Hematopoietic multipotent progenitor cell treated with erythropoietin and hydrocortisone succinate and interleukin-3 and kit ligand, for 6 days (in vitro differentiated cells): ENCODE data around the gene TMEM131L.
"Not testable (repeated sequence)": the region's sequence is repeated elsewhere in the genome, so short reads cannot be mapped to it uniquely, and the experiment has no call there.

Source experiments
- DNase-seq: peaks from one replicate; pipeline ENCODE4 v3.0.0-alpha.2; 2015

Gene TMEM131L

DNA sequence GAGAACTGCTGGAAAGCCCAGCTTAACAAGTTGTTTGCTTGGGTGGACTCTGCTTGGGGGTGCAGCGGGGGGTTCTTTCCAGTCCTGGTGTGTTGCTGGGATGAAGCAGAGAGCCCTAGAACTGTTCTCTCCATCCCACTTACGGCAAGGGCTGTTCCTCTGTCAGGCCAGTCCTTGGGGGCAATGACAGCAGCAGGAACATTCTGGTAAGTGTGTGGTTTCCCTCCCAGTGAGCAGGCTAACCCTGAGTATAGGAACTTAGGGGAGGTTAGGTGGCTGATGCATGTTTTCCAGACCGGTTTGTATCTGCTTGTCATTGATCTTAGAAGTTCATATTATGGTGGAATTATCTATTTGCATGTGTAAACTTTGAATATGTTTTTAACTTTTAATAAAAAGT is 171.0 kb downstream of the TMEM131L start:
- DNase-seq = no peak

DNA sequence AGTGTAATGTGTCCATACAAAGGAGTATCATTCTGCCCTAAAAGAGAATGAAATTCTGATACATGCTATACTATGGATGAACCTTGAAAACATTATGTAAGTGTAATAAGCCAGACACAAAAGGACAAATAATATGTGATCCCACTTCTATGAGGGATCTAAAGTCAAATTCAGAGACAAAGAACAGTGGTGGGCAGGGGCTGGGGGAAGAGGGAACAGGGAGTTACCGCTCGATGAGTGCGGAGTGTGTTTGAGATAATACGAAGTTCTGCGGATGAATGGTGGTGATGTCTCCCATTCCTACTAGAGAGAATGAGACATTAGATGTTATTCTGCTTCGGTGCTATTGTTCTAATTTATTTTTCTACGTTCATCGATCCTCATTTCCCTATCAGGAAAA is 171.9 kb downstream of the TMEM131L start:
- DNase-seq = no peak

DNA sequence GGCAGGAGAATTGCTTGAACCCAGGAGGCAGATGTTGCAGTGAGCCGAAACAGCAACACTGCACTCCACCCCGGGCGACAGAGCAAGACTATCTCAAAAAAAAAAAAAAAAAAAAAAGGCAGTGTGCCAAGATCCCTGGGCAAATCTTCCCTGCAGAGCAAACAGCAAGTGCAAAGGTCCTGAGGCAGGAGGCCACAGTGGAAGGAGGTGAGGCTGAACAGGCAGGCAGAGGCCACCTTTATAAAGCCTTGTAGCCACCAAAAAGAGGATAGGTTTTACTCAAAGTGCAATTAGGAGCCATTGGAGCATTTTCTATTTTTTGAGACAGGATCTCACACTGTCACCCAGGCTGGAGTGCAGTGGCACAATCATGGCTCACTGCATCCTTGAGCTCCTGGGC is 172.8 kb downstream of the TMEM131L start:
- DNase-seq = no peak

DNA sequence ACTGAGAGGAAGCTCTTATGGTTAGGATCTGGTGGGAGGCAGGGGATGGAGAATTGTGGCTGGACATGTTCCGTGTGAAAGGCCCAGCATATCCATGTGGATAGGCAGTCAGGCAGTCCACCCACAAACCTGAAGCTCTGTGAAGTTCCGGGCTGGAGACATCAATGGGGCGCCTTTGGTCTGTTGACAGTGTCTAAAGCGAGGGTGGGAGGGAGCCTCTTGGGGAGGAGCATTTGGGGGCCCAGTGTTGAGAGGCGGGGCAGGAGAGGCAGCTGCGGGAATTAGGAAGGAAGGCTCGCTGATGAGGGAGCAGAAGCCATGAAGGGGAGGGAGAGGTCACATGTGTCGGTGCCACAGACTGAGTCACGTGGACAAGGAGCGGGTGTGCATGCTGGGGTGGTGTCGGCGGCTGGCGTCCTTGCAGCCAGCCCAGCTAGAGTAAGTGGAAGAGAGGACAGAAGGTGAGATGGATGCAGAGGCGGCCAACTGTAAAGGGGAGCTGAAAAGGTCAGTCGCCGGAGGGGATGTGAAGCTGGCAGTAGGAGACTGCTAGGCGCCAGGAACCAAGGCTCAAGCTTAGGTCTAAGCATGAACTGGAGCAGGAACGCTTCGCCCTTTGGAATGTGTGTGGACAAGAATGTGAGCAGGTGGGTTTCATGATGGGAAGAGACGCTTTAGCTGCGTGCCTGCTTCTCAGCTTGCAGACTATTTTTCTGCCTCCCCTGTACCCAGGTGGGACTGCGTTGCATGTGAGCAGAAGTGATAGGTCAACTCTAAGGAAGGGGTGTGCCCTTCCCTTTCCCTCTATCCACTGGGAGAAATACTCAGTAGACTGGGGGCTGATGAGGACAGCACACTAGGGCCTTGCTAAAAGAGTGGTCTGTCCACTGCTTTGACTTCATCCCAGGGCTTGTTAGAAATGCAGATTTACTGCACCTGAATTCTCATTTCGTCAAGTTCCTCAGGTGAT is 174.0 kb downstream of the TMEM131L start:
- DNase-seq = no peak

DNA sequence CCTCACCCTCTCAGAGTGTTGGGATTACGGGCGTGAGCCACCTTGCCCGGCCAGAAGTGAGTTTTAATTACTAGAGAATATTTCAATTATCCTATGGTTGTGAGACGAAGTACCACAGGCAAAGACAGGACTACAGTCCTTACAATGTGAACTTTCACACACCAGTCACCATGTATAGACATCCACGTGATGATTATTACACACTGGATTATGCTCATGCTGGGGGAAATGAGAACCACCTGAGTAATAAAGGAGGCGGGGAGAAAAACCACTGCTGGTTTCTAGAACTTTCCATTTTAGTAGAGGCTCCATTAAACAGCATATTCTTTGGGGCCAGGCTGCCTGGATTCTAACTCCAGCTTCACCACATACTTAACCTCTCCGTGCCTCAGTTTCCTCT is 175.4 kb downstream of the TMEM131L start:
- DNase-seq = no peak

DNA sequence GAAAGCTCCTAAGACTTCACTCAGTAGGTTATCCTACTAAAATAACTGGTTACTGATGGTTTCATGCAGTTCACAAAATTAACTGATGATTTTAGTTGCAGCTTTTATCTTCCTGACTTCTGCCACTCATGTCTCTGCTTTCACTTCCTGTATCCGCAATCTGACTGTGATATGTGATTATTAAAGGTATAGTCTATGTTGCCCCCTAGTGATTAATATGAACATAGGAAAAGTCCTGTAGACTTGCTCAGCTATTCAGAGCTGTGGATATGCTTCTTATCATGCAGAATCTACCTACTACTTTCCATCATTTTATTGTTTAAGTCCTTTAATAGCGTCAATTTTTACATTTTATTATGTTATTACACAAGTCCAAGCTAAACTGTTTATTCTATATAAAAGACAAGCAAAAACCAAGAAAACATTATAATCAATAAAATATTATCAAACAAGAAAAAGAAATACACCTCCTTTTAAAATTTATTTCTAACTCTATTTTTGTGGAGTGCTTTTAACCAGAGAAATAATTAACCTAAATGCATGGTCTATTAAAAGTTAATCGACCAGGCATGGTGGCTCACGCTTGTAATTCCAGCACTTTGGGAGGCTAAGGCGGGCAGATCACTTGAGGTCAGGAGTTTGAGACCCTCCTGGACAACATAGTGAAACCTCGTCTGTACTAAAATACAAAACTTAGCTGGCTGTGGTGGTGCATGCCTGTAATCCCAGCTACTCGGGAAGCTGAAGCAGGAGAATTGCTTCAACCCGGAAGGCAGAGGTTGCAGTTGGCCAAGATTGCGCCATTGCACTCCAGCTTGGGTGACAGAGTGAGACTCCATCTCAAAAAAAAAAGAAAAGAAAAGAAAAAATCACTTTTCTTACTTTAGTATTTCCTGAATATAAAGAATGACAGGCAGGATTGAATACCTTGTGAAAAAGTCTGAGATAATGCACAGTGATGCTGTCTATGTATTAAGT is 177.5 kb downstream of the TMEM131L start:
- peak; percentile 91 for DNase-seq

- peak; percentile 52 for DNase-seq
Measured at GRCh38 chr4:153645183-153645582, 179.0 kb downstream of the TMEM131L start.

DNA sequence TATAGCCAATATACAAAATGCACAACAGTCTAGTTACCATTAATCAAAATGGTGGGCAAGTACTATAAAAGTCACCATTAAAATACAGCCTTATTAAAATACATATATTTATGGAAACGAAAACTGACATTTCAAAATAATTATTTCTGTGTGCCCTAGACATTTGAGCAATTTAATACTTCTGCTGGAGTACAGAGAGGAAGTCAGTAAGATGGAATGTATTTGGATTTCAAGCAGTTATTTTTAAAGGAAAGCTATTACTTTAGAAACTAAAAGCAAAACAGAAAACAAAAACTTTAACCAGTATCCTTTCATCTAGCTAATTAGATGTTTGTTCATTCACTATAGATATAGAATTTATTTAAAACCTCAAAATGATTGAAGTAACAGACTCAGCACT is 180.1 kb downstream of the TMEM131L start:
- DNase-seq = no peak

GRCh38 chr4:153646978-153647377 is 180.8 kb downstream of the TMEM131L start:
- DNase-seq = no peak

- DNase-seq = no peak
Measured at GRCh38 chr4:153647975-153648374, 181.8 kb downstream of the TMEM131L start.

- DNase-seq = peak; percentile 56
Measured at GRCh38 chr4:153649572-153649991, 183.4 kb downstream of the TMEM131L start.

GRCh38 chr4:153651116-153651515 is 185.0 kb downstream of the TMEM131L start:
- DNase-seq = peak; percentile 21

DNA sequence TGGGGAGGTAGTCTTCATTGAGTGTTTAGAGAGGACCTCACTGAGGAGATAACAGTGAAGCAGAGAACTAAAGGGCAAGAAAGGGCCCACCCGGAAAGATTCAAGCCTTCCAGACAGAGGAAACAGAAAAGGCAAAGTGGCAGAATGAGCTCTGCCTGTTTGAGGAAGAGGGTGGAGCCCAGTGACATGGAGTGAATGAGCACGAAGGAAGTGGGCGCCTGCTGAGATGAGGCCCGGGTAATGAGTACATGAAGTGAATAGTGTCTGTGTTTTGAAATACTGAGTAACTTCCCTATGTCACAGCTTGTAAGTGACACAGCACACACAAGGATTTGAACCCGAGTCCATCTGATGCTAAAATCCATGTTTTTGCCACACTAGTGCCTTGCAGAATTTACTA is 185.4 kb downstream of the TMEM131L start:
- DNase-seq = peak; percentile 68

GRCh38 chr4:153652051-153652784 is 186.1 kb downstream of the TMEM131L start:
- DNase-seq = no peak

DNA sequence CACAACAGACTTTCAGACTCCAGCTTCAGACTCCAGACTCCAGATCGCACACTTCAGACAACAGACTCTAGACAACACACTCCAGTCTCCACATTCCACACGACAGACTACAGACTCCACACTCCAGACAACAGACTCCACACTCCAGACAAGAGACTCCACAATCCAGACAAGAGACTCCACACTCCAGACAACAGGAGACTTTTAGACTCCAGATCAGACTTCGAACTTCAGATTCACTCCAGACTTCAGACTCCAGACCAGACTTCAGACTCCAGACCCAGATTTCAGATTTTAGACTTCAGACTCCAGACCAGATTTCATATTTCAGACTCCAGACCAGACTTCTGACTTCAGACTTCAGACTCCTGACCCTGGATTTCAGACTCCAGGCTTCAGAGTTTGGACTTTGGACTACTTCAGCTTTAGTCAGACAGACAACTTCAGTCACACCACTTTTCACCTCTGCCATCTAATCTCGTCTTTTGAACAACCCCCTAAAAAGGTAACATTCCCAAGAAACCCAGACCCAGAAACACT is 188.9 kb downstream of the TMEM131L start:
- DNase-seq = no peak

DNA sequence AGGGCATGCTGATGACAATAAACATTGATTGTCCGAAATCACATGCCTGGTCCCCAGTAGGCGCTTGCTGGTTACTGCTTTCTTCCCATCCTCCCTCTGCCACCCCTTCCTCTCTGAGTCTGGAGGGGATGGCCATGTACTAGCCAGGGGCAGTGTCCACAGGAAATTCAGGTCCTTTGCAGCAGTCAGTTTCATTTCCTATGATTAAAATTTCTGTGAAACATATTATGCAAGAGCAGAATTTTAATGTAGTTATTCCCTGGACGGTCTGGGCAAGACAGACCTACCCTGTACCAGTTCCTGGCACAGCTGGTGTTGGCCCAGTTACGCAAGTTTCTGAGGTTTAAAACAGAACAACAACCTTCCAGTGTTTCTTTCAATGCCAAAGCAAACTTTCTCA is 189.8 kb downstream of the TMEM131L start:
- DNase-seq = peak; percentile 30

DNA sequence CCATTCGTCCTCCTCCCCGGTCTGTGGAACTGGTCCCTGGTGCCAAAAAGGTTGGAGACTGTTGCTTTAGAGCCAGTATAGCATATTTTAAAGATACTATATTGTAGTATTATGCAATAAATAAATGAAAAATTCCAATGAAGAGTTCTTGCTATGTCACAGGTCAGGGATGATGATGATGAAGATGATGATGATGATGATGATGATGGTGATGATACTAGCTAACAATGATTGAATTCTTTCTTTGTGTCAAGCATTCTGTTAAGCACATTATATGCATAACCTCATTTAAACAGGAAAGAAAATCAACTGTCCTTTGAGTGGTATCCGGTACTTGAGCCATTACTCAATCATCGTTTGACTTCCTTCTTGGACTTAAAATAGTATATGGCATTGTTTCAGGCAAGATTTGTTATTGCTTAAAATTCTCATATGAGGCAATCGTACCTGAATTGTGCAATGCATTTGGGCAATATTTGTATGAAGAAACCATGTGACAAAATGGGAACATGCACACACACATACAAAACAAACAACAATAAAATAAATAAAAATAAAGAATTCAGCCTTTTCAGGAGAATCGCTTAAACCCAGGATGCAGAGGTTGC is 195.2 kb downstream of the TMEM131L start:
- DNase-seq = peak; percentile 67

DNA sequence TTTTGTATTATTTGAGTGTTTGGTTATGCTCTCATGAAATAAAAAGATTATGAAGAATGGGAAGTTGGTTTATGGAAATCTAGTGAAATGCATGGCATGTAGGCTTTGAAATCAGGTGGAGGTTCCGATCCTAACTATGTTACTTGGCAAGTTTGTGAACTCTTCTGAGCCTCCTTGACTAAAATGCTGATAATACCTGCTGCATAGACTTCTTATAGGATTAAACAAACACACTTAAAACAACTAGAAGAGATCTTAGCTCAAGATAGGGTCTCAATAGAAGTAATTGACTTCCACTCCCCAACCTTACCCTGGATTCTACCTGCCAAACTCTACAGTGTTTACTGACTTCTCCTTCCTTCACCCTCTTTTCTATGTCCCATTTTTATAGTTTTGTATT is 195.7 kb downstream of the TMEM131L start:
- DNase-seq = no peak

DNA sequence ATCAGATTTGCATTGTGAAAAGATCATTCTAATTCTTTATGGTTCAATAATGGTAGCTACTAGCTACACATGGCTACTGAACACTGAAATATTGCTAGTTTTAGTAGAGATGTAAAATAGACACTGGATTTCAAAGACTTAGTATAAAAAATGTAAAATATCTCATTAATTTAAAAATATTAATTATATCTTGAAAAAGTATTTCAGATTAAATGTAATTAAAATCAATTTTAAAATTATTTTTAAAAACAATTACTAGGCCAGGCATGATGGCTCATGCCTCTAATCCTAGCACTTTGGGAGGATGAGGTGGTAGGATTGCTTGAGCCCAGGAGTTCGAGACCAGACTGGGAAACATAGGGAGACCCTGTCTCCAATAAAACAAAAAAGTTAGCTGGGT is 197.5 kb downstream of the TMEM131L start:
- no peak for DNase-seq

- not testable (repeated sequence) for DNase-seq
Measured at GRCh38 chr4:153666505-153666904, 200.3 kb downstream of the TMEM131L start.

DNA sequence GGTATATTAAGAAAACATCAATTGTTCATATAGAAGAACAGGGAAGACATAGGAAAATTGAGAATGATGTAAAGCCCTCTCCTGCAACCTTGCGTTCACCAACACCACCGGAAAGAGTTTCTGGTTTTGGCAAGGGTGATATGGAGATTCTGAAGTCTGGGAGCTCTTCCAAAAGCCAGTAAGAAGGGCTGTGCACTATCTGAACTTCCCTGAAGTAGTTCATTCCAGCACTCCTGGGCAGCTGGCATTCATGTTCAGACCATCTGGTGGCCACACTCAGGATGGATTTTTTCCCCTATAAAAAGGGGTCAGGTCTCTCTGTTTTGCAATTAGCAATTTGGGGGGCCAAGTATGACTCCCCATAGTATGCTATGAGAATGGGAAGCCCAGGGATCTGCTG is 202.5 kb downstream of the TMEM131L start:
- DNase-seq = no peak

DNA sequence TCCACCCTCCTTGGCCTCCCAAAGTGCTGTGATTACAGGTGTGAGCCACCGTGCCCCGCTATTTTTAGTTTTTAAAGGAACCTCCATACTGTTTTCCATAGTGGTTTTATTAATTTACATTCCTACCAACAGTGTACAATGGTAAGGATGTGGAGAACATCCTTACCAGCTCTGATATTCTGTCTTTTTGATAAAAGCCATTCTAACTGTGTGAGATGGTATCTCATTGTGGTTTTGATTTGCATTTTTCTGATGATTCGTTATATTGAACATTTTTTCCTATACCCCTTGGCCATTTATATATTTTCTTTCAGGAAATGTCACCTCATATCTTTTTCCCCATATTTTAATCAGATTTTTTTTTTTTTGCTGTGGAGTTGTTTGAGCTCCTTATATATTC is 203.7 kb downstream of the TMEM131L start:
- DNase-seq = no peak
